GM19035 (cell line): ENCODE results near the gene ZDHHC3.

ENCODE experiments used
- ATAC-seq: cut with Tn5 transposase; IDR thresholded peaks from one replicate; pipeline ENCODE4 v1.9.1; 2021; ENCODE audit not compliant: unreplicated experiment

Gene ZDHHC3

DNA sequence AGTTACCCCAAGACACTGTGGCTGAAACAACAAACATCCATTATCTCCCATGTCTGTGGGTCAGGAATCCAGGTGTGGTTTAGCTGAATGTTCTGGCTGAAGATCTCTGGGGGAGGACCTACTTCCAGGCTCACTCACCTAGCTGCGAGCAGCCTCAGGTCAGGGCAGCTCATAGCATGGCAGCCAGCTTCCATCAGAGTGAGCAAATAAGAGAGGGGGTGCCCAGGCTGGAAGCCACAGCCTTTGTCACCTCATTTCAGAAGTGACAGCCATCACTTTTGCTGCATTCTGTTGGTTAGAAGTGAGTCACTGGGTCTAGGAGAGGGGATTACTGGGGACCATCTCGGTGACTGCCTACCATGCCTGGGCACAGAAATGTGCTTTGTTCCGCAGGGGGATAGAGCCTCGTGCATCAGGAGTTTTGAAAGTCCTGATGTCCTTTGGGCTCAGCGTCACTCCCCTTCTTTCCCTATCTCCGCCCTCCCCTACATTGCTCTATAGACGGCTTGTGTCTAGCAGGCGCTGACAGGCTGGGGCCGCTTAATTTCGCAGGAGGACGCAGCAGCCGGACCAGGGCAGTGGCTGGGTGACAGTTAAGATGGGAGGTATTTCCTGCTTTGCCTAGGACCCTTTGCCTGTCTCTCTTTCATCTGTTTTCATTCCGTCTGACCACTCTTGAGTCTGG lies 76.1 kb downstream of the ZDHHC3 start:
- ATAC-seq, result no peak

DNA sequence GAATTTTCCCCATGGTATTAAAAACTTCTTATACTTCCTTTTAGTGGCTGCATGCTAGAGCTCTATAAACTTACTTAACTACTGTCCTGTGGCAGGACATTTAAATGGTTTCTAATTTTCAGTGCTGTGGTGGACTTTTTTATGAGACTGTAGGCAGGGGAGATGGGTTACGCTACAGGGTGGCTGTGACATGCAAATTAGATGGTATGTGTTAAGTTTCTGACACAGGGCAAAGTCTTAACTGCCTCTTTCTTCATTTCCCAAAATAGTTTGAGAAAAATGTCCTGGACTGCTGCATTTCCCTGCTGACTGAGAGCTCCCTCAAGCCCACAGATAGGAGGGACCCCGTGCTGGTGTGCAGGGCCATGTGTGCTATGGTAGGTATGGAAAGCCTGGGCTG lies 79.5 kb downstream of the ZDHHC3 start:
- ATAC-seq, result no peak

DNA sequence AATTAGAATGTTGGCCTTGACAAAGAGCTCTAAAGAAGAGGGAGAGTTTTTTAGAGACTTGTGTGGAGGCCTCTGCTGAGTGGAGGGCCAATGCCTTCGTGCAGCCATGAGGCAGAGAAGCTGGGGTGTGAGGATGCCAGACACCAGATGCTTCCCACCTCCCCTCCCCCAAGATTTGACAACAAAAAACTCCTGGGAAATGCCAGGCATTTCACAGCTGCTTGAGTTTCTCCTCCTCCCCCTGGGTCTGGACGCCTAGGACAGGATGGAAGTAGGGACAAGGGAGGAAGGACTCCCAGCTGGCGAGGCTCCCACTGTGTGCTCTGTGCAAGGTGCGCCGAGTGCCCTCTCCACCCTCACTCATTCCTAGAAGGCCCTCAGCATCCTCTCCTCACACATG lies 81.5 kb downstream of the ZDHHC3 start:
- ATAC-seq, result no peak

DNA sequence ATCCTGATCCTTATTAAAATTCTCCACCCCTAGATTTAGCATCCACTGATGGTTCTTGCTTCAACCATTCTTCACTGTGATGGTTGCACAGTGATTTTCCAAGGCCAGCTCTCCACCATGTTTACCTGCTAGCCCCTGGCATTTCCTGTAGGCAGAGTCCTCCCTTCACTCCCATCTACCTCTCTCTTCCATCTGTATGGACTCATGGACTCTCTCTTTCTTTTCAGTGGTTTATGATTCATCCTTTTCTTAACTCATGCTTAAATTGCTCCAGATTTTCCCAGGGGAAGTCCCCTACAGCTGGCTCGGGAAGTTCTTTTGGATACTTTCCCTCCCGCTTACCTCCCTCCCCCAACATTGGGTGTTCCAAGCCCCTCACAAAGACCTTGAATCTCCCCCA lies 82.9 kb downstream of the ZDHHC3 start:
- ATAC-seq, result no peak

DNA sequence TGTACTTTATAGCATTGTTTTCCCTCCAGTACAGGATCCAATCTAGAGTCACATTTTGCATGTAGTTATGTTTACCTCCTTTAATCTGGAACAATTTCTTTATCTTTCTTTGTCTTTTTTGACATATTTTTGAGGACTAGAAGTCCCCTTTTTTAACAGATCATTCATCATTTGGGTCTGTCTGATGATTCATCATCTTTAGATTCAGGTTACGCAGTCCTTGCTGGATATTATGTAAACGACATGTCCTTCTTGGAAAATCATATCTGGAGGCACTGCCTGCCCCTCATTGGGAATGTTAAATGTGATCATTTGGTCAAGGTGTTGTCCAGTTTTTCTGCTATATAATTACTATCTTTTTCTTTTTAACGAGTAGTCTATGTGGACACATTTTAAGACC lies 83.3 kb downstream of the ZDHHC3 start:
- ATAC-seq, result no peak

DNA sequence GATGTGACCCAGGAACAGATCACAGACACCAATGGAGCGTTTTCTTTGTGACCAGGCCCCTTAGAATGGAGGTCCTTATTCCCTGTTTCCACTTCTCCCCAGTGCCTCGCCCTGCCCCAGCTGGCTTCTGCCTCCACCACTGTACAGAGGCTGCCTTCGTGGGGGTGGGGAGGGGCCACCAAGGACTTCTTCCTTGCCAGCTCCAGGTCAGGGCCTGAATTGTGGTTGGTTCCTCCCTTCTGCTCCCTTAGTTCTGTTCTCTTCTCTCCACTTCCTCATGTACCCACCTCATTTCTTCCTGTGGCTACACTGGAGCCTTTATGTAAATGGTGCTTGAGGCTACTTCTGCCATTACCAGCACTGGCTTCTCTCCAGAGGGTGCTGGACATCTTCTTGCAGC lies 85.1 kb downstream of the ZDHHC3 start:
- no peak for ATAC-seq

DNA sequence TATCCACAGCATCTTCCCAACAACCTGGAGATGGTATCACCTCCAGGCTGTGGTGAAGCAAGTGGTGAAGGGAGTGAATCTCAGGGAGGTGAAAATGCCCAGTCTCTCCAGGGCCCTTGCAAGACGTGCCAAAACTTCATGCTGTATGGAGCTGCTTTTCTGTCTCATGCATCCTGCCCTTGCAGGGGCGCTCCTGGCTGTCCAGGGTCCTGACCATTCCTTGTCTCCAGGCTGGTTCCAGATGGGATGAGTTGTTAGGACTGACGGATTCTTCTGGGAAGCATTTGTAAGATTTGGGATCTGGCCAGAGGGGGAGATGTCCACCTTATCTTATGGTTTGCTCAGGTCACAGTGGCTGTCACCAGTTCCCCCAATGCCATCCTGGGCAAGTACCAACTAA lies 85.7 kb downstream of the ZDHHC3 start:
- ATAC-seq, result no peak

DNA sequence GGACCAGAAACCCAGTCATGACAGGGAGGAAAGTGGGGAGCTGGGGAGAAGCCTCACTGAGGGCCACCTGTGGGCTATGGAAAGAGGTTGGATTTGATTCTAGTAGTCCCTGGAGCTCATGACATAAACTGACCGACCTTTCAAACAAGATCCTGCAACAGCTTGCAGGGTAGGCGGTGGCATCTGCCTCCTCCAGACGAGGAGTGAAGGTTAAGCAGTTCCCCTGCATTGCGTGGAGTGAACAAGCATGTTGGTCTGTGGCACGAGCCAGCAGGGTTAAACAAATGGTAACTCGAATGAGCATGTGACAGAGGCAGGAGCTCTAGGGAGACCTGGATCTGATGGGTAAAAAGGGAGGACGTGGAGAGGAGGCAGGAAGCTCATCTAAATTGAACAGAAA lies 88.9 kb downstream of the ZDHHC3 start:
- ATAC-seq, result no peak

DNA sequence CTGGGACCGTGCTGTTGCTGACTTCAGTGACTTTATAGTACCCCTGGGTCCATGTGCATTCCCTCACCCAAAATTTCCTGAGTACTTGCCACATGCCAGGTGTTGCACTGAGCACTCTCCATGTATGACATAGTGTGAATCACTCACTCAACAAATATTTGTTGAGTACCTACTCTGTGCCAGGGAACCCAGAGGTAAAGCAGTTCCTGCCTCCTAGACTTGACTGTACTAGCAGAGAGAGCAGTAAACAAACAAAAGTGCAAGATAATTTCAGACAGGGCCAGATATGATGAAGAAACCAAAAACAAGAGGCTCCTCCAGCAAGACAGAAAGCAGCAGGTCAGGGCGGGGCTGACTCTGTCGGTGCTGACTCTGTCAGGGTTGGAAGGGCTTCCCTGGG lies 89.4 kb downstream of the ZDHHC3 start:
- ATAC-seq, result no peak

DNA sequence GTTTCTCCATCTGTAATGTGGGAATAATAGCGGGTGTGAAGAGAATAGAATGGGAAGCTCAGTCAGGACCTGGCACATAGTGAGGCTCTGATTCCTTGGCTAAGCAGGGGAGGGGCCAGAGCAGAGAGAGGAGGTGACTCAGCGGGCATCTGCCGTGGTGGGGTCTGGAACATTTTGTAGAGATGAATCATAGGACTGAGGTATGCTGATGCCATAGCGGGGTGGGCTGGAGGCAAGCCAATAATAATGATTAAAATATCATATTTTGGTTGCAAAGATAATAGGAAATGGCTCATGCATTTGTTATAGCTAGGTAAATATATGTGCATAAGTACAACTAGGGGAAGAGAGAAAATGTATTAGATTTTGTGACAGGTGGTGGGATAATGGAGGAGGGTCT lies 90.4 kb downstream of the ZDHHC3 start:
- ATAC-seq, result no peak

DNA sequence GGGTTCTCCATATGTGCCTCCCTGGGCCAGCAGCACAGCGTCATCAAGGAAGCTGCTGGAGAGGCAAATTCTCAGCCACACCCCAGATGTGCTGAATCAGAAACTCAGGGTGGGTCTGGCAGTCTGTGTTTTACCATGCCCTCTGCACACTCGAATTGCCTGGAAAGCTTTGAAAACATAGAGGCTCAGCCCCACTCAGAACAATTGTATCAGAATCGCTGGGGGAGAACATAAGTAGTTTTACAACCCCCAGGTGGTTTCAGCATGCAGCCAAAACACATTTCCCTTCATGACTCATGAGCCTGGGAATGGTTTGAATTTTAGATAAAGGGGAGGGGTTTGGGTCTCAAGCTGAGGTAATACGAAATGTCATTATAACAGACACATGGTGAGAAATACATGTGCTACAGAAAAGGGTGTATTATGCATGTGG lies 92.0 kb downstream of the ZDHHC3 start:
- ATAC-seq, result no peak

DNA sequence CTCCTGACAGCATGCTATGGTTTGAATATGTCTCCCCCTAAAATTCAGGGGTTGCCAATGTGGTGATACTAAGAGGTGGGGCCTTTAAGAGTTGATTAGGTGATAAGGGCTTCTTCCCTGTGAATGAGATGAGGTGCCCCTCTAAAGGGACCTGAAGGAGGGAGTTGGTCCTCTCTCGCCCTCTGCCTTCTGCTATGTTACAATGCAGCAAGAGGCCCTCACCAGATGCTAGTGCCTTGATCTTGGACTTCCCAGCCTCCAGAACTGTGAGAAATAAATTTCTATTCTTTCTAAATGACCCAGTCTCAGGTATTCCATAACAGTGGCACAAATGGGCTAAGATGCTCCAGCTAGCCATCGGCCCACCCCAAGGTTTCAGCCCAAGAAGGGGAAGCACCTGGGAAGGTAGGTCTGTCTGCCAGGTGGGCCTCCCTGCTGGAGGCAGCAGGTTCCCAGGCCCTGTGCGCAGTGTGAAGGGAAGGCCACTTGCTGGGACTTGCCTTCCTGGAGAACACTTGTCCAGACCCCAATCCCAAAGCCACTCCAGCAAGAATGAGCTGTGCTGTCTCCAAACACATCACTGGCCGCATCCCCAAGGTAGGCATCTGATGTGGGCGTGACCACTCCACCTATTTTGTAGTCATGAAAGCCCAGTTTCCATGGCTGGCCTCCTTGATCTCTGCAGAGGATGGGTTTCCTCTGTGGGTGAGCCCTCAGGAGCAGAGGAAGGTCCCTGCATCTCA lies 92.6 kb downstream of the ZDHHC3 start:
- ATAC-seq, result no peak

DNA sequence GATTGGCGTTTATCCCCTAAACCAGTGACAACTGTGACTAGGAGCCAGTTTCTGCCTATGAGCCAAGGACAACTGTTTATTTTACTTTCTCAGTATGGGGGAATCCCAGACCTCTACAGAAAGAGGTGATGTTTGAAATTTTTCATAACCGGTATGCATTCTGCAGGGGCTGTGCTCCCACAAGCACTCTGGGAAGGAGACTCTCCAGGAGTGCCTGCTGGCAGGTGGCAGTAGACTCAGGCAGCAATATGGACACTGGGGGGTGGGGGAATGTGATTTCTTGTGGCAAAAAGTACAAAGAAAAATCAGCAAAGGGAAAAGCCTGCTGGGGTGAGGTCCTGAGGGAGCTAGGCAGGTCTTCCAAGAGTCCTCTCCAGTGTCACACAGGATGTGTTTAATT lies 95.7 kb downstream of the ZDHHC3 start:
- no peak for ATAC-seq

DNA sequence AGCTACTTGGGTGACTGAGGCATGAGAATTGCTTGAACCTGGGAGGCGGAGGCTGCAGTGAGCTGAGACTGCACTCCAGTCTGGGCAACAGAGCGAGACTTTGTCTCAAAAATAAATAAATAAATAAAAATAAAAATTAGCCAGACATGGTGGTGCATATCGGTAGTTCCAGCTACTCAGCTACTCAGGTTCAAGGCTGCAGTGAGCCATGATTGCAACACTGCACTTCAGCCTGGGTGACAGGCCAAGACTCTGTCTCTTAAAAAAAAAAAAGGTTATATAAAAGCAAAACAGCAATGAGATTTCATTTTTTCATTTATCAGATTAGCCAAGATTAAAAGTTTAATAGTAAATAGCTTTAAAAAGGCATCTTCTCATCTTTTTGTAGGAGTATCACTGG lies 98.6 kb downstream of the ZDHHC3 start:
- ATAC-seq, result no peak

DNA sequence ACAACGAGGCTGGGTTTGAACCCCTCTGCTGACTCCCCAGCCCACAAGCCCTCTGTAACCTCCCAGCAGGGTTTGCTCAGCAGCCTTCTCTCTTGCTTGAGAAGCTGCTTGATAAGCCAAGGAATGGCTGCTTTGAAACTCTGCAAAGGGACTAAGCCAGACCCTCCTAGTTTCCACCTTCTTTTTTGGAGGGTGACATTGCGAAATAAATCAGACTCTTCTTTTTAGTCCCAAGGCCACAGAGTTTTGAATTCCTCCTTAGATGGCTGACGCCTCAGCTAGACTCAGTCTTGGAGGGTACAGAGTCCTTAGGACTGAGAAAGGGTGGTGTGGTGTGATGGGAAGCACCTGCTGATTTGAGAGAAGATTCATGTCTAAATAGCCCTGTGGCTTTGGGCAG lies 100.4 kb downstream of the ZDHHC3 start:
- no peak for ATAC-seq
